Activated CD4-positive, alpha-beta memory T cell treated with anti-CD3 and anti-CD28 coated beads, Interleukin-2, amount 10 ng/mL, durations not matched to agents 7 days and 5 days (primary cell): Measurements from ENCODE around the gene LARP4. TPM values are rescaled to one million over a fixed set of nuclear protein-coding genes. Genes with fewer than 3 reads are reported as not detected.
"Not testable (repeated sequence)": the region's sequence is repeated elsewhere in the genome, so short reads cannot be mapped to it uniquely, and the experiment has no call there.

Experiments used
- CTCF ChIA-PET: fragments of 350-600 bp; sonication (Branson Sonifier 250); formaldehyde crosslinking; loops from one replicate; lab custom pipeline; 2021; ENCODE audit warnings: antibody characterized with exemption, inconsistent platforms; lab: Charles Lee
- POLR2A ChIA-PET: fragments of 350-600 bp; sonication (Branson Sonifier 250); formaldehyde crosslinking; loops from one replicate; lab custom pipeline; 2021; ENCODE audit warnings: antibody characterized with exemption; lab: Charles Lee
- DNase-seq: peaks from one replicate; pipeline ENCODE4 v3.0.0-alpha.2; 2020
- H3K27ac Mint-ChIP-seq: one replicate; pipeline ENCODE4 v1.8.0; 2021; ENCODE audit warnings: mild to moderate bottlenecking, mixed read lengths
- H3K27me3 Mint-ChIP-seq: one replicate; pipeline ENCODE4 v1.8.0; 2021; ENCODE audit warnings: mixed read lengths
- H3K36me3 Mint-ChIP-seq: one replicate; pipeline ENCODE4 v1.8.0; 2021; ENCODE audit warnings: low read depth, mixed read lengths
- H3K4me1 Mint-ChIP-seq: one replicate; pipeline ENCODE4 v1.8.0; 2021; ENCODE audit warnings: mixed read lengths
- H3K4me3 Mint-ChIP-seq: one replicate; pipeline ENCODE4 v1.8.0; 2021; ENCODE audit warnings: mild to moderate bottlenecking, mixed read lengths
- H3K9me3 Mint-ChIP-seq: one replicate; pipeline ENCODE4 v1.8.0; 2021; ENCODE audit warnings: mixed read lengths
- total RNA-seq, 2 experiments: library from RNA; stranded (reverse); gene quantifications; one replicate each; pipeline ENCODE4 v1.2.3, GENCODE V29; 2021

The LARP4 gene
- total RNA-seq, 2 experiments from 2014 or later, result 43.1 to 45.8 TPM

DNA sequence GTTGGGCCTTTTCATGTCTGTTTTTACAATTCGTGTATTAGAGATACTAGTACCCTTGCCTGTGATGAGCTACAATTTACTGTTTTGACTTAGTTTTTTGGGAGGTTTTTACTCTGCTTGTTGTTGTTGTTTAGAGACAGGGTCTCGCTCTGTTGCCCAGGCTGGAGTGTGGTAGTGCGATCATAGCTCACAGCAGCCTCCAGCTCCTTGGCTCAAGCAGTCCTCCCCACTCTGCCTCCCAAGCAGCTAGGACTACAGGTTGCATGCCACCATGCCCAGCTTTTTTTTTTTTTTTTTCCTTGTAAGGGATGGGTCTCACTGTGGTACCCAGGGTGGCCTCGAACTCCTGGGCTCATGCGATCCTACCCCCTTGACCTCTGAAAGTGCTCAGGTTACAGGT is 52.1 kb downstream of the LARP4 start:
- peaks cover 45% of the 10 kb centered on the region for H3K36me3 Mint-ChIP-seq
- H3K9me3 Mint-ChIP-seq, result no peaks in the 10 kb centered on the region
- DNase-seq, result no peak
- peaks cover 1% of the 10 kb centered on the region for H3K4me1 Mint-ChIP-seq
- no peak overlapping the region for H3K4me3 Mint-ChIP-seq
- POLR2A ChIA-PET, result interaction anchor here (0.5 to 1.1 kb wide), 2 partner anchors 15 to 51 kb away, joined by 3 read pairs; no protein-coding TSS in a partner anchor
- no peaks in the 10 kb centered on the region for H3K27me3 Mint-ChIP-seq
- CTCF ChIA-PET, result interaction anchor here (0.6 kb wide), 1 partner anchor 898 kb away, joined by 3 read pairs; no protein-coding TSS in a partner anchor
- H3K27ac Mint-ChIP-seq, result no peak overlapping the region

DNA sequence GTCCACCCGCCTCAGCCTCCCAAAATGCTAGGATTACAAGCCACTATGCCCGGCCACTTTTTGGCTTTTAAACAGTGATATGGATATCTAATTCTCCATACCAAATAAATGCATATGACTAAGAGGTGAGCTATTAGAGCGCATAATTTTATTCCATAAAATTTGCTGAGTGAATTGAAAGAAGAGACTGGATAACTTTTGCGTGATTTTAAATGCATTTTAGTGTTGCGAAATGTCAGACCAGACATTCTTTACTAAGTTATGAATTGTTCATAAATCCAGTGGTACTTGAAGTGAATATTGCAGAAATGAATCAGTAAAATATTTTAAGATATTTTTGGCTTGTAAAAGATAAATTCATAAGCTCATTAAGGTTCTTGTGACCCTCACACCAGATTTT is 53.2 kb downstream of the LARP4 start:
- CTCF ChIA-PET, result no interaction called here
- DNase-seq, result no peak
- H3K9me3 Mint-ChIP-seq, result no peaks in the 10 kb centered on the region
- POLR2A ChIA-PET, result no interaction called here
- H3K4me1 Mint-ChIP-seq, result peaks cover 1% of the 10 kb centered on the region
- H3K27ac Mint-ChIP-seq, result no peak overlapping the region
- H3K27me3 Mint-ChIP-seq, result no peaks in the 10 kb centered on the region
- peaks cover 44% of the 10 kb centered on the region for H3K36me3 Mint-ChIP-seq
- no peak overlapping the region for H3K4me3 Mint-ChIP-seq

DNA sequence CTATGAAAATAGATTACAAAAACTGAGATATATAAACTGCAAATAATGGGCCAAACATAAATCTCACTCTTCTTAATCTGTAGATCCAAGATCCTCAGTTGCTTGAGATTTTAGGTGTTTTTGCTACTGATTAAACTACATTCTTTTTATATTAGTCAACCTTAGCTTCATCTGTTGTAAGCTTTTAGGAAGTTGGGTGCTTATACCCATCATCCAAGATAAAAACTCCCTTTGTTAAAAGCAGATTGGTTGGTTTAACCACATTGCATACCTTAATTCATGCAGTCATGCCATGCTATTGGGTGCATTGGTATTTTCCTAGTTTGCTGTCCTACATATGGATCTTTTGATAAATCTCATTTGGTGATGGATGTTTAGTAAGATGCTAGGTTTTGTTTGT is 57.9 kb downstream of the LARP4 start:
- H3K4me3 Mint-ChIP-seq, result no peak overlapping the region
- POLR2A ChIA-PET, result no interaction called here

DNA sequence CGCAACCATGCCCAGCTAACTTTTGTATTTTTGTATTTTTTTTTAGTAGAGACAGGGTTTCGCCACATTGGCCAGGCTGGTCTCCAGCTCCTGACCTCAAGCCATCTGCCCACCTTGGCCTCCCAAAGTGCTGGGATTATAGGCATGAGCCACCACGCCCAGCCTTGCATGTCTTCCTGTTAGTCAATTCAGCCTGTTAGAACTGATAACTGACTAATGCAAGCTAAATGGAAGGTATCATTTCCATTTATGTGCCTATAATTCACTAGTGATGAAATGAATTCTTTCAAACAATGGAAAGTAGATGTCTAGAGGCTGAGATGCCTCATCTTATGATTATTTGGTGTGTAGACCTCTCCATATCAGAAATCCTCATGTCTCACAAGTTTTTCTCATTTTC is 66.8 kb downstream of the LARP4 start:
- DNase-seq, result no peak
- Mint-ChIP-seq H3K4me1 (no peaks in the 10 kb centered on the region), H3K27me3 (no peaks in the 10 kb centered on the region), H3K36me3 (peaks cover 51% of the 10 kb centered on the region), H3K9me3 (peaks cover 3% of the 10 kb centered on the region), H3K4me3 (no peak overlapping the region), H3K27ac (no peak overlapping the region)
- CTCF ChIA-PET, result interaction anchor here (0.6 kb wide), 1 partner anchor 207 kb away, joined by 3 read pairs; no protein-coding TSS in a partner anchor
- POLR2A ChIA-PET, result interaction anchor here (0.6 to 1.5 kb wide), 3 partner anchors 14 to 346 kb away, joined by 3 to 4 read pairs (median 3); no protein-coding TSS in a partner anchor

More for the DNA sequence above, 57.9 kb downstream of the LARP4 start:
- H3K27me3 Mint-ChIP-seq, result no peaks in the 10 kb centered on the region
- CTCF ChIA-PET, result no interaction called here
- DNase-seq, result no peak
- no peaks in the 10 kb centered on the region for H3K4me1 Mint-ChIP-seq
- peaks cover 47% of the 10 kb centered on the region for H3K36me3 Mint-ChIP-seq
- H3K9me3 Mint-ChIP-seq, result no peaks in the 10 kb centered on the region
- no peak overlapping the region for H3K27ac Mint-ChIP-seq

DNA sequence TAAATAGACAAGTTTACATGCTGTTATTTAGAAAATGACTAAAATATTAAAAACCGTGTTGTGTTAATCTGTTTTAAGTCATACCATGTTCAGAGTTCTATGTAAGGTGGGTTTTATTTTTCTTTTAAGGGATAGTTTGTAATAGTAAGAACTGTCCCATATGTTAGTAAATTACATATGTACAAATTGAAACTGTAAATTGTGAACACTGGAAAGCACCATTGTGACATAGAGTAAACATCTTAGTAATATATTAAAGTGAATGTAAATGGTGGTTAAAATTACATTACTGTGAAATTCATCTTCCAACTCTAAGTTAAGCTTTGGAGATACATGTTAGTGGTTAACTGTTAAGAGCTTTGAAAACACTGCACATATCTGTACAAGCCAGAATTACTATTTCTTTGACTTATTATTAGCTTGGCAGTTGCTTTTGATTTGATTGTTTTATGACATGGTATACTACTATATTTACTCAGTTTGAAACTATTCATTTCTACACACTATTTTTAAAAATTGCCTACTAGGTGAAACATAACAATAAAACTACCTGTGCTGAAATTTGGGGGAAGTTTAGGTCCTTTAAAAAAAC is 76.7 kb downstream of the LARP4 start:
- Mint-ChIP-seq H3K4me1 (peaks cover 1% of the 10 kb centered on the region), H3K36me3 (peaks cover 40% of the 10 kb centered on the region), H3K4me3 (no peak overlapping the region), H3K9me3 (no peaks in the 10 kb centered on the region), H3K27ac (no peak overlapping the region), H3K27me3 (no peaks in the 10 kb centered on the region)
- ChIA-PET POLR2A (no interaction called here), CTCF (no interaction called here)
- DNase-seq, result no peak

DNA sequence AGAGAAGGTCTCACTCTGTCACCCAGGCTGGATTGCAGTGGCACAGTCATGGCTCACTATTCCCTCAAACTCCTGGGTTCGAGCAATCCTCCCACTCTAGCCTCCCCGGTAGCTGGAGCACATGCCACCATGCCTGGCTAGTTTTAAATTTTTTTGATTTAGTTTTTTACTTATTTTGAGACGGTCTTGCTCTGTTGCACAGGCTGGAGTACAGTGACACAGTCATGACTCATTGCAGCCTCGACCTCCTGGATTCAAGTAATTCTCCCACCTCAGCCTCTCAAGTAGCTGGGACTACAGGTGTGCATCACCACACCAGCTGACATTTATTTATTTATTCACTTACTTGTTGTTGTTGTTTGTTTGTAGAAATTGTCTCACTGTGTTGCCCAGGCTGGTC is 81.9 kb downstream of the LARP4 start:
- H3K27me3 Mint-ChIP-seq, result no peaks in the 10 kb centered on the region

DNA sequence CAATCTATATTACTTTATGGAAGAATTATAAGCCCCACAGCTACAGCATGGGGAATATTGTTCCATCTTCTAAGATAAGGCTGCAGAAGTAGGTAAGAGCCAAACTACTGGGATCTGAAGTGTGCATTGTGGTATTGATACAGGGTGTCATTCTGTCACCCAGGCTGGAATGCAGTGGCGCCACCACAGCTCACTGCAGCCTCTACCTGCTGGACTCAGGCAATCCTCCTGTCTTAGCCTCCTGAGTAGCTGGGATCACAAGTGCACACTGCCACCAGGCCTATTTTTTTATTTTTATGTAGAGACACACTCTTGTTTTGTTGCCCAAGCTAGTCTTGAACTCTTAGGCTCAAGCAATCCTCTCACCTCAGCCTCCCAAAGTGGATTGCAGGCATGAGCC is 82.8 kb downstream of the LARP4 start:
- DNase-seq, result no peak
- Mint-ChIP-seq H3K4me1 (no peaks in the 10 kb centered on the region), H3K4me3 (no peak overlapping the region), H3K9me3 (no peaks in the 10 kb centered on the region), H3K27ac (no peak overlapping the region), H3K36me3 (peaks cover 2% of the 10 kb centered on the region), H3K27me3 (no peaks in the 10 kb centered on the region)
- ChIA-PET CTCF (interaction anchor here (1.5 kb wide), 1 partner anchor 11 kb away, joined by 3 read pairs; no protein-coding TSS in a partner anchor), POLR2A (no interaction called here)

More for the DNA sequence above, 81.9 kb downstream of the LARP4 start:
- Mint-ChIP-seq H3K4me3 (no peak overlapping the region), H3K36me3 (peaks cover 4% of the 10 kb centered on the region), H3K27ac (no peak overlapping the region), H3K4me1 (no peaks in the 10 kb centered on the region), H3K9me3 (no peaks in the 10 kb centered on the region)
- CTCF ChIA-PET, result no interaction called here
- DNase-seq, result no peak
- POLR2A ChIA-PET, result no interaction called here

DNA sequence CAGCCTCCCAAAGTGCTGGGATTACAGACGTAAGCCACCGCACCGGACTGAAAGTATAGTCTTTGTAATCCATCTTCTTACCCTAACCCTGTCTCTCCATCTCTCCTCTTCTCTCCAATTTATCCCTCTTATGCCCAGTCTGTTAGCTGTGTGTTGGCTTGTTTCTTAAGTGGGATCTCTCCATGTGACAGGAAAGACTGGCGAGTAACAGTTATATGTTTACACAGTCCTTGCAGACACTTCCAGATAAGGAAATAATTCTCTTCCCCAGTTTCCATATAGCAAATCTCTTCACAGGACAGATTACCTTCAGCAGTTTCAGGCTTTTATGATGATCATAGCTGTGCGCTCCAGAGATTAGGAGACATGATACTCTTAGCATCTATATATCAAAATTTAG is 88.1 kb downstream of the LARP4 start:
- ChIA-PET CTCF (no interaction called here), POLR2A (interaction anchor here (1.0 kb wide), 1 partner anchor 9 kb away, joined by 3 read pairs; no protein-coding TSS in a partner anchor)
- H3K27ac Mint-ChIP-seq, result no peak overlapping the region
- no peaks in the 10 kb centered on the region for H3K4me1 Mint-ChIP-seq
- no peak for DNase-seq
- H3K4me3 Mint-ChIP-seq, result no peak overlapping the region
- peaks cover 3% of the 10 kb centered on the region for H3K36me3 Mint-ChIP-seq
- H3K9me3 Mint-ChIP-seq, result peaks cover 12% of the 10 kb centered on the region
- peaks cover 2% of the 10 kb centered on the region for H3K27me3 Mint-ChIP-seq

DNA sequence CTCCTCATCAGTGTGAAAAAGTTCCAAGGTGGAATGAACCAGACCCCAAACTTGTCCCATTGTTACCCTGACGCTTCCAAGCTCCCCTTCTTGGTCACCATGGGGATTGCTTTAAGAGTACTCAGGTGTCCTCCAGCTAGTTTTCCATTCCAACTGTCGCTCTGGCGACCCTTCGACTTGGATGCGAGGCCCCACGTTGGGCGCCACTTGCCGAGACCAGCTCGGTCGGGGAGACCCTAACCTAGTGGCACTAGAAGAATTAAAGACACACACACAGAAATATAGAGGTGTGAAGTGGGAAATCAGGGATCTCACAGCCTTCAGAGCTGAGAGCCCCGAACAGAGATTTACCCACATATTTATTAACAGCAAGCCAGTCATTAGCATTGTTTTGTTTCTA is 97.4 kb downstream of the LARP4 start:
- Mint-ChIP-seq H3K36me3 (peaks cover 13% of the 10 kb centered on the region), H3K9me3 (peaks cover 45% of the 10 kb centered on the region)
- POLR2A ChIA-PET, result interaction anchor here (0.9 kb wide), 1 partner anchor 10 kb away, joined by 3 read pairs; no protein-coding TSS in a partner anchor
- CTCF ChIA-PET, H3K27me3 Mint-ChIP-seq, DNase-seq, H3K4me3 Mint-ChIP-seq, H3K27ac Mint-ChIP-seq, H3K4me1 Mint-ChIP-seq: not testable (repeated sequence)

DNA sequence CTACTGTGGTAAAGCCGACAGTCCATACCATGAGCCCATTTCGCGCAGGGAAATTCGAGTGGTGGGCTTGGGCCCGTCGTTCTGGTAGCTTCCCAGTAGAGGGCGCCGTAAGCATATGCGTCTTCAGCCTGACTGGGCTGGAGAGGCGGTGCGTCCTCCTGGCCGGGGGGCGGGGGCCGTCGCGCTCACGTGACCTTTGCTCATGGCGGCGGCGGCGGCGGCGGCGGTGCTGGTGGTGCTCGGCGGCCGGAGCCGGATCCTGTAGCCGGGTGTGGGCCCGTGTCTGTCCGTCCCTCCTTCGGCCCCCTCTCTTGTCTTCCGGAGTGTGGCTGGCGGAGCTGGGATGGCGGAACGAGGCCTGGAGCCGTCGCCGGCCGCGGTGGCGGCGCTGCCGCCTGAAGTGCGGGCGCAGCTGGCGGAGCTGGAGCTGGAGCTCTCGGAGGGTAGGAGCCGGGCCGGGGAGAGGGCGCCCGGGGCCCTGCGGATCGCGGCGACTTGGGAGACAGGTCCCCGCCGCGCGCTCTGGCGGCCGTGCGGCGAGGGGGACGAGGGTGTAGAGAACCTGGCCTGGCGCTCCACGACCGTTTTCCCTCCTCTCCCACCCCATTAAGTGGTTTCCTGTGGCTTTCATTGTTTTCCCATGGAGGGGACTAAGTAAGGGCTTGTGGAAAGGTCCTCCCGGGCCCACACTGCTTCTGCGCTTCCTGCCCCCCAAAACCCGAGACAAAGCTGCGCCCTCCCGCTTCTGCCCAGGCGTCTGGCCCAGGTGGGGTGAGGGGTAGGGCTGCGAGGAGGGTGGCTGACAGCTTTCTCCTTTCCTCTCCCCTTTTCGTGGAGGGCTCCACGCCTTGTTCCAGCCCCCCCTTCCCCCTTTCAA is 104.4 kb downstream of the LARP4 start, which contains the start of gene DIP2B:
Gene DIP2B (plus strand): TSS at position 188 of the 877 bp plus-strand sequence. CDS start 156 bp downstream, at position 344.
- peaks cover 4% of the 10 kb centered on the region for H3K9me3 Mint-ChIP-seq
- H3K4me3 Mint-ChIP-seq, result peak within 1 kb of the TSS; percentile 86
- H3K27me3 Mint-ChIP-seq, result no peaks in the 10 kb centered on the region
- peak within 1 kb of the TSS; percentile 82 for H3K27ac Mint-ChIP-seq
- ChIA-PET POLR2A (interaction anchor here (0.5 to 6.0 kb wide), 21 partner anchors 9 to 713 kb away, joined by 3 to 44 read pairs (median 5); partner anchors contain the start of genes ATF1, LARP4 and POU6F1), CTCF (interaction anchor here (0.6 to 8.0 kb wide), 37 partner anchors 10 to 482 kb away, joined by 3 to 156 read pairs (median 4); partner anchors contain the start of gene COX14)
- H3K36me3 Mint-ChIP-seq, result peaks cover 7% of the 10 kb centered on the region
- peaks cover 49% of the 10 kb centered on the region for H3K4me1 Mint-ChIP-seq
- peak; percentile 95 for DNase-seq

DNA sequence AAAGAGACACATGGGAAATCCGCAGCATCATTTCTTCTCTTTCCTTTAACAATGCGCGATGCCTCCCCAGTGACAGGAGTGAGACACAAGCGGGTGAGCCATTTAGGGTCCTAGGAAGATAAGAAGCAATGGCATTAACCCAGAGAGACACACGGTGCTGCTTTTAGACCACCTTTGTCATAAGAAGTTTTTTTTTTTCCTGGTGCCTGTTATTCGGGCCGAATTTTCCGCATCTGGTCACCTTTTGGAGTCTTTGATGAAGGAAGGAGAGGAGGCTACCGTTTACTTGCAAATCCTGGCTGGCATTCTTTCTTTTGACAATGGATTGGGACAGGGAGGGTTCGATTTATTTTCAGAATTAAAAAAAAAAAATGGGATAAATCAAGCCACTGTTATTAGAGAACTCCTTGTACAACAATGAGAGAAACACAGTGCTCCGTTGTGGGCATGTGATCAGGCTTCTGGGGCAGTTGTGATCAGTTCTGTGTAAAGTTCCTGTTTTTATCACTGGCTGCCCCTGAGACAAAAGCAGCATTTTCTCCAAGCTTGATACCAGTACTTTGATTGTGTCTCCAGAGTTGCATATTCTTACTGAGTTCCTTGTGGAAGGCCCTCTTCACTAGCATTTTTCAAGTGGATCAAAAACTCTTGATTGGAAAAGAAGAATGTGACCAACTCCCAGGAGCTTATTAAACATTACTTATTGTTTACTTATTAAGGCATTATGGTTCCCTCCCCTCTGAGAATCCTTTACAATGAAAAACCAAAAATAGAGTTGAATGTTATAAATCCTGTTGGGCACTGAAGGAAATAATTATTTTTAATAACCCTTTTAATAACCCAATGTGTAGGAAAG is 105.2 kb downstream of the LARP4 start:
- peaks cover 7% of the 10 kb centered on the region for H3K36me3 Mint-ChIP-seq
- CTCF ChIA-PET, result interaction anchor here (0.7 to 8.0 kb wide), 15 partner anchors 10 to 394 kb away, joined by 3 to 156 read pairs (median 4); partner anchors contain the start of gene COX14
- H3K4me3 Mint-ChIP-seq, result peak overlapping the region; percentile 86
- POLR2A ChIA-PET, result interaction anchor here (0.7 to 6.0 kb wide), 23 partner anchors 9 to 668 kb away, joined by 3 to 44 read pairs (median 5); partner anchors contain the start of genes ATF1 and LARP4
- peaks cover 50% of the 10 kb centered on the region for H3K4me1 Mint-ChIP-seq
- H3K9me3 Mint-ChIP-seq, result peaks cover 1% of the 10 kb centered on the region
- no peak for DNase-seq
- peak overlapping the region; percentile 82 for H3K27ac Mint-ChIP-seq
- H3K27me3 Mint-ChIP-seq, result no peaks in the 10 kb centered on the region
